NCI-H345 treated with DMSO at 0.1 percent for 48 hours (cell line): ENCODE measurements around the gene RNF13.
"Not testable (repeated sequence)": the region's sequence is repeated elsewhere in the genome, so short reads cannot be mapped to it uniquely, and the experiment has no call there.

ENCODE experiments used
- DNase-seq: peaks from one replicate; lab custom pipeline; 2025; ENCODE audit not compliant: unreplicated experiment; lab: John Stamatoyannopoulos, UW

The RNF13 gene

GRCh38 chr3:149943966-149944365, 131.0 kb downstream of the RNF13 start:
- DNase-seq = not testable (repeated sequence)

- DNase-seq = no peak
Measured at GRCh38 chr3:149947231-149947630, 134.2 kb downstream of the RNF13 start.

- no peak for DNase-seq
Measured at GRCh38 chr3:149949181-149949580, 136.2 kb downstream of the RNF13 start.

GRCh38 chr3:149954812-149955211, 141.8 kb downstream of the RNF13 start:
- no peak for DNase-seq

GRCh38 chr3:149955449-149955848, 142.4 kb downstream of the RNF13 start:
- no peak for DNase-seq

- DNase-seq = no peak
Measured at GRCh38 chr3:149957361-149958125, 144.5 kb downstream of the RNF13 start.

- DNase-seq = no peak
Measured at GRCh38 chr3:149958171-149958796, 145.3 kb downstream of the RNF13 start.

- DNase-seq = no peak
Measured at GRCh38 chr3:149959443-149959842, 146.4 kb downstream of the RNF13 start.

- DNase-seq = no peak
Measured at GRCh38 chr3:149963485-149963884, 150.5 kb downstream of the RNF13 start.

GRCh38 chr3:149964291-149964690, 151.3 kb downstream of the RNF13 start:
- no peak for DNase-seq

GRCh38 chr3:149965278-149965677, 152.3 kb downstream of the RNF13 start:
- no peak for DNase-seq

- peak; percentile 8 for DNase-seq
Measured at GRCh38 chr3:149967086-149967685, 154.2 kb downstream of the RNF13 start.

GRCh38 chr3:149968216-149968615, 155.2 kb downstream of the RNF13 start:
- no peak for DNase-seq

- peak; percentile 42 for DNase-seq
Measured at GRCh38 chr3:149969110-149969939, 156.3 kb downstream of the RNF13 start.

- DNase-seq = peak; percentile 19
Measured at GRCh38 chr3:149969940-149970715, 157.1 kb downstream of the RNF13 start.

- DNase-seq = peak; percentile 18
Measured at GRCh38 chr3:149970716-149971402, 157.8 kb downstream of the RNF13 start, which contains the start of gene PFN2. PFN2 (minus strand) TSS chr3:149970895; CDS start chr3:149970856, 39 bp downstream.

- DNase-seq = peak; percentile 30
Measured at GRCh38 chr3:149971403-149972075, 158.5 kb downstream of the RNF13 start.

- no peak for DNase-seq
Measured at GRCh38 chr3:149975919-149976318, 162.9 kb downstream of the RNF13 start.

GRCh38 chr3:149977386-149977785, 164.4 kb downstream of the RNF13 start:
- DNase-seq = no peak
